Stimulated activated CD8-positive, alpha-beta memory T cell treated with anti-CD3 and anti-CD28 coated beads, Interleukin-15, amount 100 ng/mL, for 24 hours (primary cell): ENCODE measurements around the gene PLCB4.

Experiments used
- DNase-seq: peaks from one replicate; pipeline ENCODE4 v3.0.0-alpha.2; 2020; ENCODE audit warnings: low read depth

Gene PLCB4

GRCh38 chr20:9453201-9453600 is 384.3 kb downstream of the PLCB4 start:
- DNase-seq = no peak

GRCh38 chr20:9454791-9455190 is 385.9 kb downstream of the PLCB4 start:
- DNase-seq = no peak

- DNase-seq = no peak
Observed at GRCh38 chr20:9457136-9457535, 388.2 kb downstream of the PLCB4 start.

- no peak for DNase-seq
Observed at GRCh38 chr20:9458138-9458796, 389.4 kb downstream of the PLCB4 start.

GRCh38 chr20:9460518-9460917 is 391.6 kb downstream of the PLCB4 start:
- DNase-seq = no peak

GRCh38 chr20:9467995-9468394 is 399.1 kb downstream of the PLCB4 start:
- DNase-seq = no peak

GRCh38 chr20:9474835-9475415 is 406.0 kb downstream of the PLCB4 start:
- no peak for DNase-seq

- no peak for DNase-seq
Observed at GRCh38 chr20:9475456-9475855, 406.6 kb downstream of the PLCB4 start.

GRCh38 chr20:9476174-9476573 is 407.3 kb downstream of the PLCB4 start:
- DNase-seq = no peak

- no peak for DNase-seq
Observed at GRCh38 chr20:9476637-9477036, 407.8 kb downstream of the PLCB4 start.

GRCh38 chr20:9478771-9479170 is 409.9 kb downstream of the PLCB4 start:
- no peak for DNase-seq

GRCh38 chr20:9480066-9480465 is 411.2 kb downstream of the PLCB4 start:
- no peak for DNase-seq

- no peak for DNase-seq
Observed at GRCh38 chr20:9482180-9482579, 413.3 kb downstream of the PLCB4 start.

GRCh38 chr20:9483131-9483530 is 414.2 kb downstream of the PLCB4 start:
- DNase-seq = no peak

GRCh38 chr20:9485614-9486340 is 416.9 kb downstream of the PLCB4 start:
- DNase-seq = no peak

- DNase-seq = no peak
Observed at GRCh38 chr20:9487231-9487630, 418.3 kb downstream of the PLCB4 start.

GRCh38 chr20:9488063-9488462 is 419.2 kb downstream of the PLCB4 start:
- DNase-seq = no peak

GRCh38 chr20:9490161-9490560 is 421.3 kb downstream of the PLCB4 start:
- no peak for DNase-seq

GRCh38 chr20:9490631-9491030 is 421.7 kb downstream of the PLCB4 start:
- DNase-seq = no peak

- no peak for DNase-seq
Observed at GRCh38 chr20:9491324-9491723, 422.4 kb downstream of the PLCB4 start.

- no peak for DNase-seq
Observed at GRCh38 chr20:9492067-9492466, 423.2 kb downstream of the PLCB4 start.

- no peak for DNase-seq
Observed at GRCh38 chr20:9493803-9494202, 424.9 kb downstream of the PLCB4 start.

- DNase-seq = no peak
Observed at GRCh38 chr20:9495701-9496100, 426.8 kb downstream of the PLCB4 start.

GRCh38 chr20:9496155-9496554 is 427.3 kb downstream of the PLCB4 start:
- DNase-seq = no peak
